Stimulated activated CD8-positive, alpha-beta memory T cell treated with anti-CD3 and anti-CD28 coated beads, Interleukin-15, amount 100 ng/mL, for 48 hours (primary cell): Measurements from ENCODE around the gene NSF.

Source experiments
- DNase-seq, 2 donors: peaks; one replicate each; pipeline ENCODE4 v3.0.0-alpha.2; 2020; ENCODE audit warnings: low read depth in 2 of 2

NSF gene

DNA sequence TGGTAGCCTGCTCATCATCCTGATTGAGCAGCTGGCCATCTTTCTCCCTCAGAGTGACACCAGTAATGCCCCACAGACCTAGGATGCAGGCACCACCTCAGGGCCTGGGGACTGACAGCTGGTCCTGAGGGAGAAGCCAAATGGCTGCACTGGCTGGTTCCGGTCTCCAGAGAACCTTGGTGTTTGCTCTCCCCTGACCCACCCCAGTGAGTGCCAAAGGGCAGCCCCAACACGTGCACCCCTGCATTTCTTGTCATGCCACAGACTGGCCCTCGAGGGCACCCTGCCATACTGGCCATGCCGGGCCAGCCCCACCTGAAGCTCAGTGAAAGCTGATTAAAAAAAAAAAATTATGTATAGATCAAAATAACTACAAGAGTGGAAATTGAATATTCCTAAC, 127.5 kb downstream of the NSF start:
- DNase-seq = no peak

GRCh38 chr17:46719891-46720290, 129.4 kb downstream of the NSF start:
- DNase-seq = no peak

- no peak for DNase-seq
Measured at GRCh38 chr17:46720408-46720807, 129.9 kb downstream of the NSF start.

GRCh38 chr17:46722662-46723285, 132.3 kb downstream of the NSF start:
- DNase-seq = no peak

- DNase-seq = no peak
Measured at GRCh38 chr17:46726206-46726605, 135.7 kb downstream of the NSF start.

- DNase-seq = no peak
Measured at GRCh38 chr17:46727572-46728348, 137.3 kb downstream of the NSF start.

GRCh38 chr17:46730026-46730425, 139.6 kb downstream of the NSF start:
- no peak for DNase-seq

- no peak for DNase-seq
Measured at GRCh38 chr17:46730679-46731078, 140.2 kb downstream of the NSF start.

DNA sequence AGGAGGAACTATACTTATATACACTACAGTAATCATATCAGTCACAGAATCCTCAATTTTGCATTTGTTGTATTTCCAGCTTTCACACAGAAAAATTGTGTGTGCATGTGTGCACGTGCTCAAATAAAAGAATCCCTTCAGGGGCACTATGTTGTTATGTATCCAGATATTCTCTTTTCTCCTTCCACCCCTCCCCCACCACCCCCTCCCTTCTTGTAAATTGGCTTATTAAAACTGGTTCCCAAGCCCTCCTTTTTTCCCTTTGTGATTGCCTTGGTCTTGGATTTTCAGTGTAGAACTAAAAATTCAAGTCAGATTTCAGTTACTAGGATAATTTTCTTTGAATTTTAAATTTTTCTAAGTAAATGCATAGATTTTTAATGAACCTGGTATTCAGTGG, 141.7 kb downstream of the NSF start:
- no peak for DNase-seq

- DNase-seq = no peak
Measured at GRCh38 chr17:46732754-46733398, 142.4 kb downstream of the NSF start.

DNA sequence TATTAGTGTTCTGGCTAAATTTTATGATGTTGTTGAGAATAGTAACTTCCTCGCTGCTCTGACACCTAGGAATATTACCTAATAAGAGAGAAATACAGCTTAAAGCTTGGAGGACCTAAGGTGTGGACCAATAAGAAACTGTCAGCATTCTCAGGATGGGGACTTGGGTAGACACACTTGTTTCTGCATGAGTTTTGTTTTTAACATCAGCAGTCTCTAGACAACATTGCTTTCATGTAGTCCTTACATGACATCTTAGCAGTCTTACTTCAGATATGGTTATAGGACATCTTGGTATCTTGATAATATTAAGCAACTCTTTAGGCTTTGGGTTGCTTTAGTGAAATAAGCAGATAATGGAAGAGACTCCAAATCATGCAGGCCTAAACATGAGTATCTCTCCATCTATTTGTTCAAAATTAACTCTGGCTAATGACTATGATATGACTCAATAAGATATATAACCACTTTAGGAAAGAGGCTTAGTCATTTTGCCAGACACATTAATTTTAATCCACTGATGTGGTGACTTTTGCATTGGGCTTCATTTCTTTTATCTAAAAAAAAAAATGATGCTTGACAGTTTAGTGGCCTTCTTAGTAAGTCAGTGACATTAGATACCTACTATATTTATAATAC, 143.5 kb downstream of the NSF start:
- no peak for DNase-seq

DNA sequence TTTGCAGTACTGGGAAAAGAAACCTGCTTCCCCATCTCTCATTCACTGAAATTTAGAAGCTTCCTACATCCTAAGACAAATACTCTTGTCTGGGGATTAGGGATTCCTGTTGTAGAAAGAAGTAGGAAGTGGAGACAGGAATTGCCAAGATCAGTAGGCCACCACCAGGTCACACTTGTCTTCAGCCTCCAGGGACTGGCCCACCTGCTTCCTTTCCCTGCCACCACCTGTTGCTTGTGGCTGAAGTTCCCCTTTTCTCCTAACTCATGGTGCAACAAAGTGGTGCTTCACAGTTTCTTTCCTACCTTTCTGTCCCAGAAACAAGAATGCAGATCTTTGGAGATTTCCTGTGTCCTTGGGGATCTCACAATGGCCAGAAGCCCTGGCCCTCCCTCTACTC, 145.6 kb downstream of the NSF start:
- DNase-seq = no peak

GRCh38 chr17:46737326-46737725, 146.9 kb downstream of the NSF start:
- no peak for DNase-seq

GRCh38 chr17:46738544-46738943, 148.1 kb downstream of the NSF start:
- no peak for DNase-seq

DNA sequence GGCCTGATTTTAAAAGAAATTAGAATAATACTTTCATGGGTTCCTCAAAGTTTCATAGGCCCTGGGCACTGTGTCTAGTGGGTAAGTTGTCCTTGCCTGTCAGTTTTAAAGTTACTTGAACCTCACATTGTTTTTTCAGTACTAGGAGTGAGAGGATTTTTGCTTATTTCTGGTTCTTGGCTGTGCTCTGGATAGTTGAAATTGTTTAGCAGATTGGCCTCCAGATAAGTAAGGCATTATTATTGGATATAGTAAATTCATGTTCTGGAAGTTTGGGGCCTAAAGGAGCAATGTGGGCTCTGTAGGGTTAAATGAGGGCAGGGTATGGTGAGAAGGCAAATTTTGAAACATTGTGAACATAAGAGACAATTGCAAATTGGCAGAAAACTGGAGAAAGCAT, 149.5 kb downstream of the NSF start:
- no peak for DNase-seq

DNA sequence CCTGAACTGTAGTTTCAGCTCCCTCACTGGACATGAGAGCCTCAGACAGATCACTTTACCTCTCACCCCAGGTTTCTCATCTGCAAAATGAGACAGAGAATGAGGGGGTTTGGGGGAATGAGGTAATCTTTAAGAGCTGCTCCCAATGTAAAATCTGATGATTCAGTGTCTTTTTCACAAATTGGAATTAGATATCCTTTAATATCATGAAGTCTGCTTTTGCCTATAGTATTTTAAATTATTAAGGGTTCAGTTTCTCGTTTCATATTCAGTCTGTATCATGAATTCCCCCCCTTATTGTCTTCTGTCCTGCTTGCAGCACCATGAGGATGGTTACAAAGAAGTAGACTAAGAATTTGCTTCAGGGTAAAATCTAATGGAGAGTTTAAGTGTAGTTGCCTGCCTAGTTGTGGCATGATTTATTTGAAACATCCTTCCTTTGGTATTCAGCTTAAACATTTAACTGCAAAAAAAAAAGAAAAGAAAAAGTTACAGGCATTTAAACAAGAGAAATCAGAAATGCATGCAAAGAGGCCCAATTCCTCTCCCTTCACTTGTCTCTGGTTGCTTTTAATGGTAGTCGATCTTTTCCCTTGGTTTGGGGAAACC, 150.8 kb downstream of the NSF start:
- no peak for DNase-seq

- DNase-seq = no peak
Measured at GRCh38 chr17:46742565-46743270, 152.2 kb downstream of the NSF start.

DNA sequence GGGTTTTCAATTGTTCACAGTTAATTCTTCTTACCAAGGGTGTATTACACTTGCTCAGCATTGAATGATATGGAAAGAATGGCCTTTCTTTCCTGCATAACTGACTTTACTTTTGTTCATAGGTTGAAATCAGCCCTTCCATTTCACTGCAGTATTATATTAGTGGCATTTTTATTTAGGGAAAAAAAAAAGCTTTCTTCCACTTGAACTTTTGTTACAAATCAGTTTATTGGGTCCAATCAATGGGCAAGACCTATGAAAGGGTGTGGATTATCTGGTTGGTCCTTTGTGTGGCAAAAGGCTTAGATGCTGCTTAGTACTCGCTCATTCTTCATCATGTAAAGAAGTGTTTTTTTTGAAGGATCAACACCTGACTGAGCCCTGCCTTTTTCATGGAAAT, 154.0 kb downstream of the NSF start:
- no peak for DNase-seq

DNA sequence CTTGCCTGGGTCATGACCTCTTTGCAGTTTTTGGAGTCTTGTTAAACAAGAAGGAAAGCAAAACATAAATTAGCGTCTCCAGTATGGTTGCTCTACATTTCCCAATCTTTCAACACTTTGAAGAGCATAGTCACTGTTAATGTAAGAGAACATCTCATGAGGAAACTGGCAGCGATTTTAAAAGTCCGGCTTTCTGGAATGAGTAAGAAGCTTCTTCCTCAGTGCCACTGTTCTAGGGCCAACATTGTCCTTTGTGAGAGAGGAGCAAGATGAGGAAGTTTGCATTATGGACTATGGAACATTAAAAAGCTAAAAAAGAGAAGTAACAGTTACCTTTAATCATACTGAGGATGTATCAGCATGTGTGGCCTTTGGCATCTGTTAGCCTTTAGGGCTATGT, 154.9 kb downstream of the NSF start:
- no peak for DNase-seq

GRCh38 chr17:46751425-46751824, 161.0 kb downstream of the NSF start:
- DNase-seq = no peak

DNA sequence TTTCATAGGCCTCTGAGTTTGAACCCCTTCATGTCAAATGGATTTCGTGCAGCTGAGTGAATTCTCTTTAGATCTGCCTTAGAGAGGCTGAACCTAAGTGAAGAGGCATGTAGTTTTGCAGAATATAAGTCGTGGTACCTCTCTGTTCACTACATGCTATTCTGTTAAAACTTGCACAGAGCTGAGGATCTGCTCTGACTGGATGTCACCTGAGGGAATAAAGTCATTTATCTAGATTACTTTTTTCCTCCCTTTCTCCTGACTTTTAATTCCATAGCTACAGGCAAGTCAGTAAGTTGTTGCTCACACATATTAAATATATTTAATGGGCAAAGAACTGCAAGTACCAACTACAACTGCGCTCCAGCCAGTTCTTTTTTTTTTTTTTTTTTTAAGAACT, 163.3 kb downstream of the NSF start:
- DNase-seq = no peak
